ENCODE data around the gene VRK1.

DNA sequence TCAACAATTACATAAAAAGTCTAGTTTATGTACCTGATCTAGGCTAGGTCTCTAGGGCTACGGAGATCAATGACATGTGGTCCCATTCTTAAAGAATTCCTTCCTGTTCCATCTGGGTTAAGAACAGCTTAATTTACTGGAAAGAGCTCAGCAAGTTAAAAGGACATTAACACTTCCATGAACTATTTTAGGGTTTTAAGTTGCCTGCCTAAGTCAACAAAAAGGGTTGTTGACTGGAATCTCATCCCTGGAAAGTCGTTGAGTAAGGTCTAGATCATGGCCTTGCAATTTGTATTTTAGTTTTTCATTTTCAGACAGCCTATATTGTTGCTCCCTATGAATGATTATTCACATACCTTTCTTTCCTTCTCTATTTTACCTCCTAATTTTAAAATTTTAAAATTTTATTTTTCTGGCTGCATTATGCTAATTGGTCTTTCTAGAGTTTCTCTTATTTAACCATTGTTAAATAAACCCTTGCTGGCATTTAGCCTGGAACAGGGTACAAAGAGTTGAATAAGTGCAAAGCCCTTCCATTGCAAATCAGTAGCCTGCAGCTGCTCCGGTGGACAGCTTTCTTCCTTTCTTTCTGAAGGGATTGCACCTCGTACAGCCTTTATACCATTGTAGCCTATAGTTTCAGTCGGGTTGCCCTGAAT, 66.3 kb downstream of the VRK1 start:
- TF ChIP-seq, protein P1, sequence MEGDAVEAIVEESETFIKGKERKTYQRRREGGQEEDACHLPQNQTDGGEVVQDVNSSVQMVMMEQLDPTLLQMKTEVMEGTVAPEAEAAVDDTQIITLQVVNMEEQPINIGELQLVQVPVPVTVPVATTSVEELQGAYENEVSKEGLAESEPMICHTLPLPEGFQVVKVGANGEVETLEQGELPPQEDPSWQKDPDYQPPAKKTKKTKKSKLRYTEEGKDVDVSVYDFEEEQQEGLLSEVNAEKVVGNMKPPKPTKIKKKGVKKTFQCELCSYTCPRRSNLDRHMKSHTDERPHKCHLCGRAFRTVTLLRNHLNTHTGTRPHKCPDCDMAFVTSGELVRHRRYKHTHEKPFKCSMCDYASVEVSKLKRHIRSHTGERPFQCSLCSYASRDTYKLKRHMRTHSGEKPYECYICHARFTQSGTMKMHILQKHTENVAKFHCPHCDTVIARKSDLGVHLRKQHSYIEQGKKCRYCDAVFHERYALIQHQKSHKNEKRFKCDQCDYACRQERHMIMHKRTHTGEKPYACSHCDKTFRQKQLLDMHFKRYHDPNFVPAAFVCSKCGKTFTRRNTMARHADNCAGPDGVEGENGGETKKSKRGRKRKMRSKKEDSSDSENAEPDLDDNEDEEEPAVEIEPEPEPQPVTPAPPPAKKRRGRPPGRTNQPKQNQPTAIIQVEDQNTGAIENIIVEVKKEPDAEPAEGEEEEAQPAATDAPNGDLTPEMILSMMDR (conservative IDR thresholded peaks at IDR 0.05 in 1 of 2, IDR thresholded peaks at IDR 0.05 in 1 of 2; ENCODE audit: extremely low read depth in 1 of 2, insufficient read depth in 1 of 2, low read depth in 1 of 2, low read length in 2 of 2), result no peak
- TF ChIP-seq EZH2 (IDR thresholded peaks at IDR 0.05; ENCODE audit: borderline replicate concordance, low read length), result no peak

Data from mammary epithelial cell (primary cell).